Stimulated activated naive CD8-positive, alpha-beta T cell treated with anti-CD3 and anti-CD28 coated beads, Interleukin-15, Interleukin-2, amounts not matched to agents 100 ng/mL and 50 ng/mL, for 24 hours (primary cell): ENCODE results near the gene VPS54.

ENCODE experiments used
- H3K27ac Mint-ChIP-seq: one replicate; pipeline ENCODE4 v1.8.0; 2021; ENCODE audit warnings: mild to moderate bottlenecking, mixed read lengths
- H3K27me3 Mint-ChIP-seq: one replicate; pipeline ENCODE4 v1.8.0; 2021; ENCODE audit warnings: mixed read lengths
- H3K36me3 Mint-ChIP-seq: one replicate; pipeline ENCODE4 v1.8.0; 2021; ENCODE audit warnings: low read depth, mixed read lengths
- H3K4me1 Mint-ChIP-seq: one replicate; pipeline ENCODE4 v1.8.0; 2021; ENCODE audit warnings: low read depth, mixed read lengths
- H3K4me3 Mint-ChIP-seq: one replicate; pipeline ENCODE4 v1.8.0; 2021; ENCODE audit warnings: mild to moderate bottlenecking, mixed read lengths
- H3K9me3 Mint-ChIP-seq: one replicate; pipeline ENCODE4 v1.8.0; 2021; ENCODE audit warnings: mixed read lengths

VPS54 gene, protein sequence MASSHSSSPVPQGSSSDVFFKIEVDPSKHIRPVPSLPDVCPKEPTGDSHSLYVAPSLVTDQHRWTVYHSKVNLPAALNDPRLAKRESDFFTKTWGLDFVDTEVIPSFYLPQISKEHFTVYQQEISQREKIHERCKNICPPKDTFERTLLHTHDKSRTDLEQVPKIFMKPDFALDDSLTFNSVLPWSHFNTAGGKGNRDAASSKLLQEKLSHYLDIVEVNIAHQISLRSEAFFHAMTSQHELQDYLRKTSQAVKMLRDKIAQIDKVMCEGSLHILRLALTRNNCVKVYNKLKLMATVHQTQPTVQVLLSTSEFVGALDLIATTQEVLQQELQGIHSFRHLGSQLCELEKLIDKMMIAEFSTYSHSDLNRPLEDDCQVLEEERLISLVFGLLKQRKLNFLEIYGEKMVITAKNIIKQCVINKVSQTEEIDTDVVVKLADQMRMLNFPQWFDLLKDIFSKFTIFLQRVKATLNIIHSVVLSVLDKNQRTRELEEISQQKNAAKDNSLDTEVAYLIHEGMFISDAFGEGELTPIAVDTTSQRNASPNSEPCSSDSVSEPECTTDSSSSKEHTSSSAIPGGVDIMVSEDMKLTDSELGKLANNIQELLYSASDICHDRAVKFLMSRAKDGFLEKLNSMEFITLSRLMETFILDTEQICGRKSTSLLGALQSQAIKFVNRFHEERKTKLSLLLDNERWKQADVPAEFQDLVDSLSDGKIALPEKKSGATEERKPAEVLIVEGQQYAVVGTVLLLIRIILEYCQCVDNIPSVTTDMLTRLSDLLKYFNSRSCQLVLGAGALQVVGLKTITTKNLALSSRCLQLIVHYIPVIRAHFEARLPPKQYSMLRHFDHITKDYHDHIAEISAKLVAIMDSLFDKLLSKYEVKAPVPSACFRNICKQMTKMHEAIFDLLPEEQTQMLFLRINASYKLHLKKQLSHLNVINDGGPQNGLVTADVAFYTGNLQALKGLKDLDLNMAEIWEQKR

DNA sequence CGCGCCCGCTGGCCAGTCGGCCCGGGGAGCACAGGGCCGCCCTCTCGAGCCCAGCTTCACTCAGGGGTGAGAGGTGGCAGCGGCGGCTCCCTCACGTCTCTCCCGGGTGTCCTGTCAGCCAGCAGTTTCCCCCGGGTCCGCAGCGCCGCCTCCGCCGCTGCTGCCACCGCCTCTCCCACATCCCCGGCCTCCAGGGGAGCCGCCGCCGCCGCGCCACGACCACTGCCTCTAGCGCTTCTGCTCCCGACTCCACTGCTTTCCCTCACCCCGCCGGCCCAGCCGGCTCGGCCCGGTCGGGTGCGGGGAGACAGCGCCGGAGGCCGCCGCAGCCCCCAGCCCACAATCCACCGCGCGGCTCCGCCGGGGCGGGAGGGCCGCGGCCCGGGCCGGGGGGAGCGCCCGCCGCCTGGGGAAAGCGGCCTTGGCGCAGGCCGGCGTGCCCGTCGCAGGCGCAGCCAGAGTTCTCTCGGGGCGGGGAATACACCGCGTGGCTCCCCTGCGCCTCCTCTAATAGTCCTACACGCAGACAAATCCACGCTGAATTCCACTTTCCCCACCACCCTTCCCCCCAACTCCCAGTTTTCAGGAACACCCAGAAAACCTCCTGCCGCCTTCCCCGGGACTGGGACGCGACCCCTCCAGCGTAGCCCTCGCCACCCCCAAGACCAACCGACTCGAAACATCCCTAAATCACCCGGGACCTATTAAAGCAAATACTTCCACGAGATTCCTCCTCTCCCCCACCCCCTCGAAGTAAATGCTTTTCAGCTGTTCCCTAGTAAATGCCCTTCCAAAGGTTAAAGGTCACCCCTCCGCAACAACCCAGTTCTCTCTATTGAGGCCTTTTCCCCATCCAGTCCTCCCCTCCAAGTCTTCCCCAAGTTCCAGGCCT, at the start of gene VPS54:
Gene VPS54 (minus strand): TSS at position 346 of the 892 bp plus-strand sequence. CDS start 35,429 bp downstream, outside the sequence.
- peaks cover 7% of the 10 kb centered on the region for H3K36me3 Mint-ChIP-seq
- no peaks in the 10 kb centered on the region for H3K27me3 Mint-ChIP-seq
- H3K4me3 Mint-ChIP-seq = peak within 1 kb of the TSS; percentile 99
- H3K4me1 Mint-ChIP-seq = peaks cover 50% of the 10 kb centered on the region
- H3K9me3 Mint-ChIP-seq = no peaks in the 10 kb centered on the region
- peak within 1 kb of the TSS; percentile 97 for H3K27ac Mint-ChIP-seq

DNA sequence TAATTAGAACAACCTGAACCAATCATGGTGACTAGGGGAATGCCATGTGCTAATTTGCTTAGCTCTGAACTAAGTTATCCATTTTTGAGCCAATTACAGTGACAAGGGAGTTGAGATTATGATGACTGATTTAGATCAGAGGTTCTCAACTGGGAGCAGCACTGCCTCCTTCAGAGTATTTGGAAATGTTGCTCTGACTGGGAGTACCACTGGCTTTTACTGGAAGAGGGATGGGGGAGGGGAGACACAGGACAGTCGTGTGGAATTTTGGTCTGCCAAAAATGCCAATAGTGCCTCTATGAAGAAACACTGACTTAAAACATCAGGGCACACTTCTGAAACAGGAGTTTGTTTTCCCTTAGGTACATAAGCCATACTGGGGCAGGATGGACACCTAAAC, 48.1 kb upstream of the VPS54 start:
- Mint-ChIP-seq H3K9me3 (no peaks in the 10 kb centered on the region), H3K27me3 (no peaks in the 10 kb centered on the region), H3K4me3 (no peak overlapping the region), H3K27ac (no peak overlapping the region), H3K36me3 (no peaks in the 10 kb centered on the region), H3K4me1 (peaks cover 32% of the 10 kb centered on the region)

DNA sequence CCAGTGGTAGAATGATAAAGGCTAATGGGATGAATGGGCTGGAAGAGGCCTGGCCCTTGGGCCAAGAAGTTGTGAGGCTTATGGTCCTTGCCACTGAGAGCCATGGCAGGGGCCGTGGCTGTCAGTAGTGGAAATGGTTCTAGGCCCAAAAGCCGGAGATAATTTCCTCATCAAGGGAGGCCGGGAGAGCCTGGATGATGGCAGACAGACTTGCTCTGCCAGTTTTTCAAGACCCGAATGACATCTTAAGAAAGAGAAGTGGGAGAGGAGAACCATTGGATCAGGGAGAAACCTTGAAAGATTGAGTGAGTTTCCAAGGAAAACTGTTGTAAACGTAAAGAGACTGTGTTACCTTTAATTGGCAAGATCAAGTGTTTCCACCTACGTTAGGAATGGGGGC, 46.3 kb upstream of the VPS54 start:
- Mint-ChIP-seq H3K4me3 (no peak overlapping the region), H3K9me3 (no peaks in the 10 kb centered on the region), H3K4me1 (peaks cover 33% of the 10 kb centered on the region), H3K36me3 (no peaks in the 10 kb centered on the region), H3K27ac (no peak overlapping the region), H3K27me3 (no peaks in the 10 kb centered on the region)

DNA sequence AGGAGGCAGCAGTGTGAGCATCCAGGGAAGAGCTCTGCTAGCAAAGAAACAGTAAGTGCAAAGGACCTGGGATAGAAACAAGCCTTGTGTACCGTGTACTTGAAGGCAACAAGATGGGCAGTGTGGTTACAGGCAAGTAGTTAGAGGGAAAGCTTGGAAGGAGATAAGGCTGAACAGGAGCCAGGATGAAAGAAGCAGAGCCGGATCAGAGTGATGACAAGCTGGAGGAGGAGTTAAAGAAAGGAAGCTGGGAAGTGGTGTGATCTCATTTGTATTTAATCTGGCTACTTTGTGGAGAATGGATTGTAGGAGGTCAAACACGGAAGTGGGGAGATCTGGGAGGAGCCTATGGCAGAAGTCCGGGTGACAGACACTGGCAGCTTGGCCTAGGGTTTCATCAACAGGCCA, 44.7 kb upstream of the VPS54 start:
- Mint-ChIP-seq H3K4me1 (peaks cover 33% of the 10 kb centered on the region), H3K9me3 (no peaks in the 10 kb centered on the region), H3K27ac (peak overlapping the region; percentile 85), H3K27me3 (no peaks in the 10 kb centered on the region), H3K36me3 (no peaks in the 10 kb centered on the region), H3K4me3 (no peak overlapping the region)

DNA sequence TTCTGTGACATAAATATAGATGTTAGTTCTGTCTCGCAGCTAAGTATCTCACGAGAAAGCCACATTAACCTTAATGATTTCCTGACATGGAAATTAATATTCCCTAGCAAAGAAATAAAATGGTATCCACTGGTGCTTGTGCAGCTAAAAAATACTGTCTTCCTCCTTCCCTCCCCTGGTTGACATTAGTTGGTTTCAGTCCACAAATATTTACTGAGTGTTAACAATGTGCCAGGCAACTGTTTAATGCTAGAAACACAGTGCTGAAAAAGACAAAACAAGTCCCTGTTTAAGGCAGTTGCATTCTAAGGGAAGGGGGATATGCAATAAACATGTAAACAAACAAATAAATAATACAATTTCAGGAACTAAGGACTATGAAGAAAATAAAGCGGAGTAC, 44.2 kb upstream of the VPS54 start:
- no peaks in the 10 kb centered on the region for H3K36me3 Mint-ChIP-seq
- H3K4me1 Mint-ChIP-seq = peaks cover 33% of the 10 kb centered on the region
- no peaks in the 10 kb centered on the region for H3K9me3 Mint-ChIP-seq
- no peak overlapping the region for H3K27ac Mint-ChIP-seq
- no peaks in the 10 kb centered on the region for H3K27me3 Mint-ChIP-seq
- no peak overlapping the region for H3K4me3 Mint-ChIP-seq

DNA sequence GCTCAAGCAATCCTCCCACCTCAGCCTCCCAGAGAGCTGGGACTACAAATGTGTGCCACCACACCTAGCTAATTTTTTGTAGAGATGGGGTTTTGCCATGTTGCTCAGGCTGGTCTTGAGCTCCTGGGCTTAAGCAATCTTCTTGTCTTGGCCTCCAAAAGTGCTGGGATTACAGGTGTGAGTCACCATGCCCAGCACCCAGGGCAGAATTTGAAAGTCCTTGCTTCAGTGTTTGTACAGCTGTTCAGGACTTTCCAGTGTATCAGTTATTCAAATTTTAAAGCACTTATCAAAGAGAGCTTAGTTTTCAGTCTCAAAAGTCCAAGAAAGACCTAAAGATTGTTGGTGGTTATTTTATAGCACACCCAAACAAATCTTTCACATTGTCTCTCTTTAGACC, 43.6 kb upstream of the VPS54 start:
- Mint-ChIP-seq H3K9me3 (no peaks in the 10 kb centered on the region), H3K36me3 (no peaks in the 10 kb centered on the region), H3K27me3 (no peaks in the 10 kb centered on the region), H3K4me1 (peaks cover 33% of the 10 kb centered on the region), H3K27ac (peak overlapping the region; percentile 22), H3K4me3 (no peak overlapping the region)

DNA sequence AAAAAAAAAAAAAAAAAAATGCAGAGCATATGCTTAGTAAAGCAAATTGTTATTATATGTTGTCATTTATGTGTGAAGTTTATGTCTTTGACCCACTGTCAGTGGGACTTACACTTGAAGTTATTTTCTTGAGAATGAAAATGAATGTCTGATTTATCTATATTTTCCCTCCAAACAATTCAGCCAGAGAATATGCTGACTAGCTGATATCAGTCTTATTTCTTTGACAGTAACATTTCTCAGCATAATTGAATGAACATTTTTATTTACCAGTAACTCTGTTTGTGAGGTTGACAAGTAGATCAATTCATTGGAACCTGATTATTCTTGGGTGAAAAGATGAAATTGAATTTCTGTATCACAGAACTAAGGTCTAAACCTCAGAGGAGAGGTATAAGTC, 40.0 kb upstream of the VPS54 start:
- Mint-ChIP-seq H3K4me1 (peaks cover 30% of the 10 kb centered on the region), H3K27ac (no peak overlapping the region), H3K9me3 (no peaks in the 10 kb centered on the region), H3K27me3 (no peaks in the 10 kb centered on the region), H3K36me3 (no peaks in the 10 kb centered on the region), H3K4me3 (no peak overlapping the region)

DNA sequence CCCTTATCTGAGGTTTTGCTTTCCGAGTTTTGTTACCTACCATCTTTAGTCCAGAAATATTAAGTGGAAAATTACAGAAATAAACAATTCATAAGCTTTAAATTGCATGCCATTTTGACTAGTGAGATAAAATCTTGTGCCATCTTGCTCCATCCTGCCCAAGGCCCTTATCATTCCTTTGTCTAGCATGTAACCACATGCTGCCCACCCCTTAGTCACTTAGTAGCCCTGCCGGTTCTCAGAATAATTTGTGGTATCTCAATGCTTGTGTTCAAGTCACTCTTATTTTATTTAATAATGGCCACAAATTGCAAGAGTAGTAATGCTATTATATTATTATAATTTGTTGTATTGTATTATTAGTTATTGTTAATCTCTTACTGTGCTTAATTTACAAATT, 36.8 kb upstream of the VPS54 start:
- Mint-ChIP-seq H3K27ac (no peak overlapping the region), H3K27me3 (no peaks in the 10 kb centered on the region), H3K9me3 (no peaks in the 10 kb centered on the region), H3K4me3 (no peak overlapping the region), H3K36me3 (no peaks in the 10 kb centered on the region), H3K4me1 (peaks cover 30% of the 10 kb centered on the region)

DNA sequence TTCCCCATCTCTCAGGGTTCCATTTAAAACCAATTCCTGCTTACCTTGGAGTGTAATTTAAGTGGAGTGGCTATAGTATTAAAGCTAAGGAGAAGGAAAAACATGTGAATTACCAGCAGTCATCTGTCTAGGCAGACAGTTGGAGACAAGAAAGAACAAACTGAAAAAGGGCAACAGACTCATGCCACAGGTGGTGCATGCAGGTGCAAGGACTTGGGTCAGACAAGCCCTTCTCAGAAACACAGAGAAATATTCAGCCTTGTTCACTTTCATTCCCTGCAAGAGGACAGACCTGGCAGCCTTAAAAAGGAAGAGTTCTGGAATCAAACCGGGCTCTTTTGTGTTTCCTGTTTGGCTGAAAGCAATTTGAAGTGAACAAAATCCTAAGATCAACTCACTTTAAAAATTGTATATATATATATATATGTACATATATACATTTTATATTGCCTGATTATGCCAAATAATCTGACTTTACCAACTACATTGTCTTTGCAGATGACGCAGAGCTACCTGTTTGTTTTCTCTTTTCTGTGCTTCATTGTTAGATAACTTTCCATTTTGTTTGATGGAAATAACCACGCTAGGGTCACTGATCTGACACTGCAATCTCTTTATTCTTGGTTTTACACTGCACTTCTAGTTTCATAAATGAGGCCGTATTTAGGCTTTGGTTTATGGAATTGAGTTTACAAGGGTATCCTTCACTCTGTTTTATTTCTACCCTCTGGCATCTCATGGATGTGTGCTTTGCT, 35.1 kb upstream of the VPS54 start:
- Mint-ChIP-seq H3K4me1 (peaks cover 38% of the 10 kb centered on the region), H3K4me3 (no peak overlapping the region), H3K36me3 (no peaks in the 10 kb centered on the region), H3K27ac (peak overlapping the region; percentile 60), H3K27me3 (no peaks in the 10 kb centered on the region), H3K9me3 (no peaks in the 10 kb centered on the region)

DNA sequence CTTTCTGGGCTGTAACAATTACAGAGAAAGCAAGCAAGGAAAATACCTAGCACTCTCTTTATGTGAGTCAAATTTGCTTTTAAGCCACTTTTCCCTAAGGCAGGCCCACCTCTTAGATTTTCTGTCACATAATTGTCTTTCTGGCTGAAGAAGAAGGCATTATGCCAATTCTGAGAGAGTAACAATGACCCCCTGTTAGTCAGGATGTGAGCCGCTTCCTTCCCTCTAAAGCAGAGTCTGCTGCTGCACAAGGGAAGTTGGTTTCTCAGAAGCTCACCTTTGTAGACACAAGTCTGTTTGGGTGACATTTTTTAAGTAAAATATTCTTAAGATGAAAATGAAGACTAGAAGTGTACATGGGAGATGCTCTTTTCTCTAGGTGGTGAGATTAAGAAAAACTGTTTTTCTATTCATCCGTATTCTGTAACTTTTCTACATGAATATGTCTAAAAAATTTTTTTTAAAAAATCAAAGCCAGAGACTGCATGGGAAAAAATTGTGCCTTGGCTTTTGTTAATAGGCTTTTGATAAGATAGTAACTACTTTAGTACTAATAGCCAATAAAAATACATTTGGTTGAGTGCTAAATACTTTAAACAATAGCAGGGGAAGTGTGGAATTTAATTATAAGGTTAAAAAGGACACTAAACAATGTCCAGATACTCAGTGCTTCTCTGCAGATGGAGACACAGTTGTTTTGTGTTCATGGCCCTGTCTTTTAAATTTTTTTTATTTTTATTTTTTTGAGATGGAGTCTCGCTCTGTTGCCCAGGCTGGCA, 33.4 kb upstream of the VPS54 start:
- H3K36me3 Mint-ChIP-seq = no peaks in the 10 kb centered on the region
- H3K4me1 Mint-ChIP-seq = peaks cover 38% of the 10 kb centered on the region
- no peaks in the 10 kb centered on the region for H3K27me3 Mint-ChIP-seq
- H3K4me3 Mint-ChIP-seq = no peak overlapping the region
- H3K9me3 Mint-ChIP-seq = no peaks in the 10 kb centered on the region
- no peak overlapping the region for H3K27ac Mint-ChIP-seq

DNA sequence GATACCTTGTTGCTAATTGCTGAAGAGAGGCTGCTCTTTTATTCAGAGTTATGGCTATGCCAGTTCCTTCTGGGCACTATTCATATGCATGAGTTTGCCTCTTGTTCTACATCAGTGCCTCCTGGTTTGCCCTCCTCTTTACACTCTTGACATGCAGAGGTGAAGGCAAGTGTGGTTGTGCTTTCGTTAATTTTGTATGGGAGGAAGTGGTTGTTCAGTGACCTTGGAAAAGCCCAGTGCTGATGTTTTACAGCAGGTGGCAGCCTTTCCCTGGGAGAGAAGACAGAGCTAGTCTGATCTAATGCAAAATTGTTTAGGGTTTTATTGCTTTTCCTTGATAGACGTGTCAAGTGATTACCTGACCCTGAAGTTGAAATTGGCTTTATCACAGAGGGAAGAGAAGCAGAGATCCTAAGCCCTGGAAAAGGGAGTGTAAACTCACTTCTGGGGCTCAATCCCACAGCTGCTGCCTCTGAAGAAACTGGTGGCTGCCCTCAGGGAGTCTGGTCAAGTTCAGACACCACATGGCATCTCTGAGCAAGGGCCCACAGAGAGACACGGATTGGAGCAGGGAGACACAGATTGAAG, 30.5 kb upstream of the VPS54 start:
- Mint-ChIP-seq H3K4me1 (peaks cover 32% of the 10 kb centered on the region), H3K27me3 (no peaks in the 10 kb centered on the region), H3K4me3 (no peak overlapping the region), H3K9me3 (no peaks in the 10 kb centered on the region), H3K27ac (peak overlapping the region; percentile 83), H3K36me3 (no peaks in the 10 kb centered on the region)

DNA sequence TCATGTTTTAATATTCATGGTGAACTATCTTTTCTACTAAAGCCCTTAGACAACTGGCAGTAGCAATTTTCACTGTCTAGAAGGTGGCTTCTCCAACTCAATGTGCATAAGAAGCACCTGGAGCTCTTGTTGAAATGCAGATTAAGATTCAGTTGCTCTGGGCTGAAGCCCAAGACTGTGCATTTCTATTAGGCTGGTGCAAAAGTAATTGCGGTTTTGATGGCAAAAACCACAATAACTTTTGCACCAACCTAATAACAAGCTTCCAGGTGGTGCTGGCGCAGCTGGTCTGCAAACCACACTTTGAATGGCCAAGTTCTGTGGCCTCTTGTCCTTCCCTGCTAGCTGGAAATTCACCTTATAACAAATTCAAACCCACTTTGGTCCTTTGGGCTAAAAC, 26.7 kb upstream of the VPS54 start:
- H3K36me3 Mint-ChIP-seq = no peaks in the 10 kb centered on the region
- H3K4me3 Mint-ChIP-seq = no peak overlapping the region
- H3K4me1 Mint-ChIP-seq = peaks cover 8% of the 10 kb centered on the region
- H3K9me3 Mint-ChIP-seq = no peaks in the 10 kb centered on the region
- H3K27ac Mint-ChIP-seq = no peak overlapping the region
- no peaks in the 10 kb centered on the region for H3K27me3 Mint-ChIP-seq

DNA sequence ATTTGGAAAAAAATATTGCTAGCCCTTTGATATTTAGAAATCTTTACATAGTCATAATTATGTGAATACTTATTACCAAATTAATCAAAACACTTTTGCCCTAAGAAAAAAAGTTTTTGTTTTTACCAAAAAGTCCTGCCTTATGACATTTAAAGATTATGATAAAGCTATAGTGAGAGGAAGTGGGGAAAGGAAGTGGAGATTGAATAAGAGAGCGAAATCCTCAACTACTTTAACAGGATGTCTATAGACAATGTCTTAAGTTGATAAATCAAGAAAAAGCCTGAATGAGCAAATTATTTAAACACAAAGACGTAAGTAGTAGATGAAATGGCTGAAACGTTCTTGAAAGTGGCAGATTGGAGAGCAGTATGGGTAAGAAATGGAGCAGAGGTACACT, 20.9 kb upstream of the VPS54 start:
- H3K4me1 Mint-ChIP-seq = peaks cover 32% of the 10 kb centered on the region
- no peaks in the 10 kb centered on the region for H3K36me3 Mint-ChIP-seq
- no peaks in the 10 kb centered on the region for H3K27me3 Mint-ChIP-seq
- H3K9me3 Mint-ChIP-seq = no peaks in the 10 kb centered on the region
- no peak overlapping the region for H3K4me3 Mint-ChIP-seq
- H3K27ac Mint-ChIP-seq = peak overlapping the region; percentile 51
